Right lobe of liver (tissue), 6 donors: ENCODE data around the gene TMEM131L. TPM values are rescaled to one million over a fixed set of nuclear protein-coding genes. Genes with fewer than 3 reads are reported as not detected.

Source experiments
- ATAC-seq, 4 donors: fragments of 200-7000 bp; cut with Tn5 transposase; one replicate each; pipeline ENCODE4 v1.9.1; 2020; ENCODE audit warnings: mild to moderate bottlenecking in 4 of 4, moderate library complexity in 4 of 4
- DNase-seq, 3 donors: peaks; one replicate each; pipeline ENCODE4 v3.0.0-alpha.2; 2020
- H3K27ac ChIP-seq, 3 donors: fragments of 200-600 bp; one replicate each; pipeline ENCODE4 v1.8.0; 2022
- H3K27me3 ChIP-seq, 2 donors: fragments of 200-600 bp; one replicate each; pipeline ENCODE4 v1.8.0; 2022
- H3K36me3 ChIP-seq, 4 donors: fragments of 200-600 bp; sonication (generic) in 1 of 4; one replicate each; pipeline versions ENCODE4 v1.5.1 to v1.8.0; 2017 to 2022; ENCODE audit warnings: control low read depth in 1 of 4
- H3K4me1 ChIP-seq, 4 donors: fragments of 200-600 bp; sonication (generic) in 1 of 4; one replicate each; pipeline versions ENCODE4 v1.5.1 to v1.8.0; 2017 to 2022; ENCODE audit warnings: control low read depth in 1 of 4
- H3K4me3 ChIP-seq, 3 donors: fragments of 200-600 bp; one replicate each; pipeline ENCODE4 v1.8.0; 2022
- H3K9me3 ChIP-seq, 4 donors: fragments of 200-600 bp; sonication (generic) in 1 of 4; one replicate each; pipeline versions ENCODE4 v1.5.1 to v1.8.0; 2017 to 2022; ENCODE audit warnings: control low read depth in 1 of 4
- CTCF ChIP-seq, 4 donors: fragments of 200-600 bp in 3 of 4; fragments of 450-650 bp in 1 of 4; IDR thresholded peaks; one replicate each; pipeline versions ENCODE4 v1.5.1 to v1.8.0; 2016 to 2022; ENCODE audit warnings: antibody characterized with exemption in 4 of 4, mild to moderate bottlenecking in 2 of 4
- POLR2A ChIP-seq: fragments of 450-650 bp; IDR thresholded peaks from one replicate; pipeline ENCODE4 v1.6.1; 2017; ENCODE audit warnings: antibody characterized with exemption, mild to moderate bottlenecking
- WGBS: methylation state at CpG from one replicate; pipeline ENCODE4 v1.1.6; 2018; ENCODE audit warnings: low coverage, low lambda C conversion rate; ENCODE audit not compliant: insufficient coverage; ENCODE audit errors: missing lambda C conversion rate; 5-methylcytosine and 5-hydroxymethylcytosine counted together
- intact Hi-C, 2 donors: fragments of 100-400 bp; cut with DNase I; formaldehyde crosslinking; loops; one replicate each; pipeline versions ENCODE4 v1.11.2 to v1.14.1; 2022
- total RNA-seq, 6 experiments: library from RNA; depleted of rRNA in 2 of 6; stranded (reverse); fragments of >200 nt in 2 of 6; fragmentation: NEBNext Ultra II Directional in 3 of 6; extraction: Animal tissue kit (Norgen Biotek cat#: 25700) in 3 of 6; gene quantifications; one replicate each; pipeline versions ENCODE4 v1.1.0 to v1.2.4, GENCODE V29; 2016 to 2023
- donor health status: DM: no; HTN: yes; CAD: no.
- donor health status: DM: no; HTN: no; CAD: no.
- donor health status: DM: no; HTN: no; CAD: no.
- donor health status: DM: no; HTN: yes; CAD: no.
- donor health status: DM: no; HTN: yes; CAD: no.

TMEM131L gene
- total RNA-seq, 6 experiments from 2014 or later: 13.2 to 19.6 (median 14.8) TPM

- Histone ChIP-seq H3K9me3 (no peaks in the 10 kb centered on the region), H3K36me3 (no peaks in the 10 kb centered on the region), H3K4me3 (no peak overlapping the region), H3K27ac (no peak overlapping the region), H3K4me1 (no peaks in the 10 kb centered on the region), H3K27me3 (no peaks in the 10 kb centered on the region)
- WGBS: 8% methylated on average over 1 of the region's 1 CpG
- intact Hi-C loops: no loop called here
- DNase-seq: no peak
- TF ChIP-seq CTCF (IDR thresholded peaks at IDR 0.05) (no peak), POLR2A (no peak)
- peak in 1 of 4 donors; percentile 72 for ATAC-seq
Measured at GRCh38 chr4:153676984-153677383, 210.8 kb downstream of the TMEM131L start.

- peak in 1 of 3 donors; percentile 30 for DNase-seq
- Histone ChIP-seq H3K4me1 (no peaks in the 10 kb centered on the region), H3K27ac (no peak overlapping the region), H3K27me3 (no peaks in the 10 kb centered on the region), H3K36me3 (no peaks in the 10 kb centered on the region), H3K9me3 (no peaks in the 10 kb centered on the region), H3K4me3 (no peak overlapping the region)
- intact Hi-C loops: no loop called here
- 40% methylated on average over 1 of the region's 6 CpGs for WGBS
- TF ChIP-seq CTCF (IDR thresholded peaks at IDR 0.05): no peak
- TF ChIP-seq POLR2A: no peak
- ATAC-seq: no peak
Measured at GRCh38 chr4:153679486-153679885, 213.3 kb downstream of the TMEM131L start.

- ATAC-seq (no peak), DNase-seq (no peak)
- no peaks in the 10 kb centered on the region for H3K36me3 ChIP-seq
- peak overlapping the region; percentile 63 to 72 (median 63) for H3K4me3 ChIP-seq
- H3K27me3 ChIP-seq: no peaks in the 10 kb centered on the region
- no peaks in the 10 kb centered on the region for H3K9me3 ChIP-seq
- intact Hi-C loops: no loop called here
- peak overlapping the region in 2 of 3 donors; percentile 63 to 70 for H3K27ac ChIP-seq
- no peaks in the 10 kb centered on the region for H3K4me1 ChIP-seq
- WGBS: 20% methylated on average over 10 of the region's 27 CpGs
- TF ChIP-seq POLR2A: no peak
- no peak for TF ChIP-seq CTCF (IDR thresholded peaks at IDR 0.05)
Measured at GRCh38 chr4:153683763-153684181, 217.6 kb downstream of the TMEM131L start.

GRCh38 chr4:153684182-153684970, 218.2 kb downstream of the TMEM131L start, which contains the start of gene TLR2:
Gene TLR2 (plus strand): TSS chr4:153684280. CDS start chr4:153702908, 18,628 bp downstream.
- Histone ChIP-seq H3K4me3 (peak within 1 kb of the TSS; percentile 63 to 72 (median 63)), H3K4me1 (no peaks in the 10 kb centered on the region), H3K27ac (peak within 1 kb of the TSS; percentile 63 to 79 (median 70)), H3K27me3 (no peaks in the 10 kb centered on the region), H3K9me3 (no peaks in the 10 kb centered on the region), H3K36me3 (no peaks in the 10 kb centered on the region)
- peak; percentile 86 to 92 (median 89) for DNase-seq
- TF ChIP-seq CTCF (IDR thresholded peaks at IDR 0.05) (peak in 1 of 4 donors; percentile 4), POLR2A (peak; percentile 54)
- intact Hi-C loops: no loop called here
- ATAC-seq: peak; percentile 91 to 95 (median 92)
- 0% methylated on average over 9 of the region's 75 CpGs for WGBS
